C4-2B (cell line): ENCODE results near the gene SARDH.

ENCODE experiments used
- ZFX ChIP-seq: fragments of 450-650 bp; IDR thresholded peaks from 2 replicates; pipeline ENCODE4 v1.6.1; 2017
- TF ChIP-seq, protein P1 (sequence below): fragments of 450-650 bp; conservative IDR thresholded peaks from 2 replicates; pipeline ENCODE4 v1.5.1; 2017; ENCODE audit warnings: mild to moderate bottlenecking

GRCh38 chr9:133767008-133767407 lies 28.9 kb upstream of the SARDH start:
- TF ChIP-seq, protein P1, sequence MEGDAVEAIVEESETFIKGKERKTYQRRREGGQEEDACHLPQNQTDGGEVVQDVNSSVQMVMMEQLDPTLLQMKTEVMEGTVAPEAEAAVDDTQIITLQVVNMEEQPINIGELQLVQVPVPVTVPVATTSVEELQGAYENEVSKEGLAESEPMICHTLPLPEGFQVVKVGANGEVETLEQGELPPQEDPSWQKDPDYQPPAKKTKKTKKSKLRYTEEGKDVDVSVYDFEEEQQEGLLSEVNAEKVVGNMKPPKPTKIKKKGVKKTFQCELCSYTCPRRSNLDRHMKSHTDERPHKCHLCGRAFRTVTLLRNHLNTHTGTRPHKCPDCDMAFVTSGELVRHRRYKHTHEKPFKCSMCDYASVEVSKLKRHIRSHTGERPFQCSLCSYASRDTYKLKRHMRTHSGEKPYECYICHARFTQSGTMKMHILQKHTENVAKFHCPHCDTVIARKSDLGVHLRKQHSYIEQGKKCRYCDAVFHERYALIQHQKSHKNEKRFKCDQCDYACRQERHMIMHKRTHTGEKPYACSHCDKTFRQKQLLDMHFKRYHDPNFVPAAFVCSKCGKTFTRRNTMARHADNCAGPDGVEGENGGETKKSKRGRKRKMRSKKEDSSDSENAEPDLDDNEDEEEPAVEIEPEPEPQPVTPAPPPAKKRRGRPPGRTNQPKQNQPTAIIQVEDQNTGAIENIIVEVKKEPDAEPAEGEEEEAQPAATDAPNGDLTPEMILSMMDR = no peak
- no peak for TF ChIP-seq ZFX
